NCI-H128 (cell line): ENCODE measurements around the gene CAMTA1.

Source experiments
- DNase-seq: peaks from one replicate; lab custom pipeline; 2025; ENCODE audit not compliant: unreplicated experiment; lab: John Stamatoyannopoulos, UW

The CAMTA1 gene

DNA sequence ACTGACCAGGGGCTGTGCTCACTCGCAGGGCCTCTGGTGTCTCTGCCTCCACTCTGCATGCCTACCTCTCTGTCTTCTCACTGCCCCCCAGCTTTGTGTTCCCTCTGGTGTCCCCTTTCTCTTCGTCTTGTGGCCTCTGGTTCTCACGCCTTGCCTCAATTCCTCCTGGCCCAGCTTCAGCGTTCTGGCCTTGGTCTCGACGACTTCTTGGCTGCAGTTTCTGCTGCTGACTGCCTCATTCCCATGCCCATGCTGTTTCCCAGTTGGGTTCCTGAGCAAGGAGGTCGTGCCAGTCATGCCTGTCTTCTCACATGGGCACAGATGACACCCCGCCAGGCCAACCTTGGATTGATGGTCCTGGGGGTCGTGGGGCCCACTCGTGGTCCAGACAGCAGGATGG is 562.8 kb downstream of the CAMTA1 start:
- DNase-seq, result no peak

DNA sequence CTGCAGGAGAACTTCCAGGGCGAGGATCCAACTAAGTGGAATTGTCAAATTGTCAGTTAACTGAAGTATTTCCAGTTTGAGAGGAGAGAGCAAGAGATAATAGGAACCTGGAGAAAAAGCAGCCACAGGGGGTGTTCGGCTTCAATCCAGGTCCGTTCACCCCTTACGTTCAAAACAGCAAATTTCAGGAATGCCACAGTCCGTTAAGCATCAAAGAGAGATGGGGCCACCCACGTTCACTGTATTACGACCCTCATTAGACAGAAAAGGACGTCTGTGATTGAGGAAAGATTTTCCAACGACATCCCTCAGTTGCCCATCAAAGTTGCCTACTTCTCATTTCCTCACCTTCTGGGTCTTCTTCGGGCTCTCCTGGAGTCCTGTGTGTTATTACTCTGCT is 563.3 kb downstream of the CAMTA1 start:
- no peak for DNase-seq

DNA sequence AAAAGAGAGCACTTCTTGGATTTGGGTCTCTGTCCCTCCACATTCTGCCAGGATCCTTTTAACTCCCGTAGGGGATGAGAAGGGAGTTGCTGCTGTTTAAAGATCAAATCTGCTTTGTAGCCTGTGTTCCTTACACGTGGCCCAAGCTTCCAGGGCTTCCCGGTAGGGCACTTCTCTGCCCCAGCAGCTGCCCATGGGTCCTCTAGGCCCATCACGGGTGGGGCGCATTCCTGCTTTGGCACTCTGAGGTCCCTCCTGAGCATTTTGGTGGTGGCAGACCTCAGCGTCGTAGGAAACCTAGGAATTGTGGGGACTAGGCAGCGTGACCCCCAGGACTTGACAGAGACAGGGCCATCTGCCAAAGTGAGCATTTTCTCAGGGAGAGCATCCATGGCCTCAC is 565.5 kb downstream of the CAMTA1 start:
- DNase-seq, result no peak

DNA sequence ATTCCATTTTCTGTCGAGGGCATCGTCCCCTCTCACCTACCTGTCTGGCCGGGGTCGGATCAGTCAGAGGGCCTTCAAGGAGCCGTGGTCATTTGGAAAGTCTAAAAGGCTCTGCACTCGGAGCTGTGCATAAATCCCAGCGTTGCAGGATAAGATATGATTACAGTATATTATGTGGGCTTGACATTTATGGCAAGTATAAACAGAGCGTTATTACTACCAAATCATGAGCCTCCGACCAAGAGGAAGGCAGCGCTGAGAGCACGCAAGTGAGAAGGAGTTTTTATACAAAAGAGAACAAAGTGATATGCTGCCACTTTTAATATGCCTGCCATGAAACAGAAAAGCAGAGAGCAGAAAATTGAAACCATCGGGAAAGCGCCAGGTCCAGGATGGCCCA is 566.4 kb downstream of the CAMTA1 start:
- no peak for DNase-seq

DNA sequence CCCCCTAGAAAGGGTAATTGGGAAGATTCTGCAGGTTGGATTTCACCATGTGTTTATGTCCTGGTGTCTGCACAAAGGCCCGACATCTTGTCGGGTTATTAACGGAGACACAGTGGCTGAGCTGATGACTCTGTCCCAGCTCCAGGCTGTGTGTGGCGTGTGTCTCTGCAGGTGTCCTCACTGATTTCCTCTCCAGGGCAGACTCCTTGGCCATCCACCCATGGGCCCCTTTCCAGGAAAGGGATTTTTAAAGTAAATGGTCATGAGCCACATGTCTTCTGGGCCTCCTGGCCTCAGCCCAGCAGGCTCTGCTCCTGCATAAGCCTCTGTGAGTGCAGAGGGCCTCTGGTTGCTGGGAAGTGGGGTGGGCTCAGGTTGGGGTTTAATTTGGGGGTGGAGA is 567.1 kb downstream of the CAMTA1 start:
- DNase-seq, result no peak

DNA sequence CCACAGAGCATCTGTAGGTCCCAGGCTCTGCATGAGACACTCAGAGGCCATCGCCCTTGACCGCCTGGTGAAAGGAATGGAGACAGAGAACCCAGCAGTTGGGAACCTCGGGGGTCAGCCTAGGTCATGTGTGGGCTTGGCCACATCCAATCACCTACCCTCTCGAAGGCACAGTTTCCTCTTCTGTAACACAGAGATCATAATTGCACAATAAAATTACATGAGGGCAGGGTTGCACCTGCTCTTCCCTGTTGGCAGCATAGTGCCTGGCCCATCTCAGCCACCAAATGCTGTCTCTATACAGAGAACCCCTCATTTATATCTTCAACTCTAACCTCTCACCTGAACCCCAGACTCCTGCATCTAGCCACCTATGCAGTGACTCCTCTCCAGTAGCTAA is 567.7 kb downstream of the CAMTA1 start:
- no peak for DNase-seq

DNA sequence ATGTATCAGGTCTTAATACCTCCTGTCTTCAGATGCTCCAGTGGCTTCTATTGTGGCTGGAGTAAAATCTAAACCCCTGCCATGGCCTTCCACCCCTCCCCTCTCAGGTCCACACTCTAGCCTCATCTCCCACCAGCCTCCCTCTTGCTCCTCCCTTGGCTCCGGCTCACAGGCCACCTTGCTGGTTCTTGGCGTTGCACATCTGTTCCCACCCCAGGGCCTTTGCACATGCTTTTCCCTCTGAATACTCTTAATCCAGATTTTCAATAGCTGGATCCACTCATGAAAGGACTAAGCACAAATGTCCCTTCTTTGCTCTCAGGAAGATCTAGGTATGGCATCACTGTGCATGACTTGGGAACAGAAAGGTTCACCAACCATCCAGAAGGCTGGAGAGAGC is 570.4 kb downstream of the CAMTA1 start:
- DNase-seq, result no peak

DNA sequence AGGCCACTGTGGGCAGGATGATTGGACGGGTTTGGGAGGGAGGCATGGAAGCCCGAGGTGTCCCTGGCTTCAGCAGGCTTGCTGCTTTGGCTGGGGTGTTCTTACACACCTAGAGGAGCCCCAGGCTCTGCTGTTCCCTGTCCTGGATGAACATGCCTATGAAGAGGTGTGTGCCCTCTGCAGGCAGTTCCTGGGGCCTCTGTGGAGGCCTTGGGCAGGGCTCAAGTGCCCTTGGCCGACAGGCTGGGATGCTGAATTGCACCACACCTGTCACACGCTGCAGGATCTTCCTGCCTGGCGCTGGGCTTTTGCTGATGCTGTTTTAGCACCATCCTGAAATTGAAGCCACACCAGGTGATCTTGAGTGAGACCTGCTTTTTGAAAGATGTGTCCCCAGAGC is 570.8 kb downstream of the CAMTA1 start:
- DNase-seq, result no peak

DNA sequence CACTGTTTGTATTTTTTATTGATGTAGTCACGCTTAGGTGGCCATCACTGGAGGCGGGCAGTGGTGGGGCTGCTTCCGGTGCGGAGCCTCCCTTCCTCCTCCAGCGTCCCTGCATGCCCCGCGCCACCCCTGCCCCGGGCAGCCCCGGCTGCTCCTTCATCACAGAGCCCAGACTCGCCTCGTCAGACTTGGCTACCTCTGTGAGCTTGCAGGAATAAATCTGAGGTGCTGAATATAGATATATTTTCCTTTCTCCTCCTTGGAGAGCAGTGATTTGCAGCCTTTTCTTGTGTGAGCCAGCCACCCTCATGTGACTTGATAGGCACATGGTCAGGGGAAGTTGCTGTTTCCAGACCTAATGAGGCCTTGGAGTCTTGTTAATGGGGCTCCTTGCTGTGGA is 573.2 kb downstream of the CAMTA1 start:
- DNase-seq, result no peak

DNA sequence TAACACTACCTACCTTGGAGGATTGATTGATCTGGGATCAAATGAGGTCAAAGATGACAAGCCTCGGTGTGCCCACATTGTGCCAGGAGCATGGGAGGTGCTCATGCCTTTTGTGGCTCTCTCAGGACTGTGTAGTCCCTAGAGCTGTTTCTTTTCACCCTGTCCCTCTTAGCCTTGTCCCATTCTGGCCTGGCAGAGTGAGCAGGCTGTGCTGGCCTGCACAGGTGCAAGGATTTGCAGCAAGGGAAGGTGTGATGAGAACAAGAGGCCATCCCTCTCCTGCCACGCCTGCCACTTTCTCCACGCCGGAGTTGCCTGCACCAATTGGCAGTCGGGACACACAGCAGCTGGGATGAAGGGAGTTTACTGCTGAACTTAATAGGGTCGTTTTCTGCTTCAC is 575.3 kb downstream of the CAMTA1 start:
- DNase-seq, result no peak

DNA sequence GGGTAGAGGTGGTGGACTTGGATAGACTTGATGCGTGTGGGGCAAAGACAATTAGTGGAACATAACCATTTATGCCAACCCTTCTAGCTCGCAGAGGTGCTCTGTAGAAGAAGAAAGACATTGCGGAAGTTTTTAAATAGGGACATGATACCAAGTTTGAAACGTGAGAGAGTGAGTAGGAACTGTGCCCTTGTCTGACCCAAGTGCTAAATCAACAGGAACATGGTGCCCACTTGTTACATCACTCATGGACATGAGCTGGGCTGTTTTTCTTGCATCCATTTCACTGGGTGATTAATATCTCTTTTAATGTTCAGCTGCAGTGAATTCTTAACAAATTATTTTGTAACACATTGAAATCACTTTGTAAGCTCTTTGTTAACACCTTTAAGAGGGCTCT is 577.7 kb downstream of the CAMTA1 start:
- no peak for DNase-seq

DNA sequence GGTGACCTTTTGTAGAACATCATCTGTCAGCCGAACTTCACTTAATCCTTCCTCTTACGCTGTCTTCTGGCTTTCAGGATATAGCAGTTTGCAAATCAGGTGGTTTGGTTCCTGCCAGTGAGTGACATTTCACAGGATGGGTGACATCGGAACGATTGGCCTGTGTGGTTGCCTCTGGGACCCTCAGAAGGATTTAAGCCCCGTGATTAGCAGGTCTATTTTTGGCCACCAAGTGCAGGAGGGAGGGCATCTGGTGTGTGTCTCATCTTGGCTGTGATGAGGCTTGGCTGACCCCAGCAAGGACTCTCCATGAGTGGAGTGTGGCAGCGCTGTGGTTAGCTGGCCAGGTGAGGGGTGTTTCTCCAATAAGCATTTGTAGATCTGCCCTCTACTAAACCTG is 578.2 kb downstream of the CAMTA1 start:
- DNase-seq, result no peak

DNA sequence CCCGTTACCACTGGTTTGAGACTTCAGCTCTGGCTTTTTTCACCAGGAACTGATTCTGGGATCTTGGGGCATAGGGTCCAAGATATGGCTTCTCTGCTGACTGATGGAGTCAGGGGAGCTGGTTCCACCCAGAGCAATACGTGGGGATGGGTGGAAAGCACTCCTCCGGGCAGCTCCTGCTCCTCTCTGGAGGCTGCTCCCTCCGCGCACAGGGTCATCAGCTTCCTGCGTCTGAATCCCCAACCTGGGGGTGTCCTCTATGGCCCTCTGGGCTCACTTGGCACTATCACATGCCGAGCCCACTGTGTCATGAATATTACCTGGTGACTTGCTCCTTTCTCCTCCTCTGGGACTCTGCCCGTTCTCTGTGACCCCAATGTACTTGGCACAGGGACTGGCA is 580.5 kb downstream of the CAMTA1 start:
- DNase-seq, result no peak

DNA sequence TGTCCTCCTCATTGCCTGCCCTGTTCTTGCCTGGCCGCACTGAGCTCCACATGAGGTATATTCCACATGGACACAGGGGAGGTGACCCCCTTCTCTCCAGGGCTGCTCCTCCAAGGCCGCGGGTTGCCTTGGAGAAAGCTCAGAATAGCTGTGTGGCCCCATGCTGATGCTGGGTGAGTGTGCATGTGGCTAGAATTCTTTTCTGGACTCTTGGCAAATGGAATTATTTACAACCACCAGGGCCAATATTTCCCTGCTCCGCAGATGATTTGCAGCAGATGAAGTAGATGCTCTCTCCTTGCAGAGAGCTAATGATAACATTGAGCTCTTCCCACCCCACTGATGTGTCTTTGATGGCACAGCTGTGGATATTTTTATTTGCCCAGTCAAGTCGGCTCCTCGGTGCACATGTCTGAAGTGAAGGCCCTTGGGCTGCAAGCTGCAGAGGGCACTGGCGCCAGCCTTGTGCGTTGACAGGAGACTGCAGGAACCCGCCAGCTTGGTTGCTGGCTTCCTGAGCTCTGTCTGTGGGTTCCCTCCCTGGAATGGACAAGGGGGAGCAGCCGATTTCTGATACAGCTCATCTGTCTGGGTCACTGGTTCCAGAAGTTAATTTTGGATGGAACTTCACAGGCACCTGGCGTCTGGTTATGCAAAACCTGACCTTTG is 581.2 kb downstream of the CAMTA1 start:
- no peak for DNase-seq

DNA sequence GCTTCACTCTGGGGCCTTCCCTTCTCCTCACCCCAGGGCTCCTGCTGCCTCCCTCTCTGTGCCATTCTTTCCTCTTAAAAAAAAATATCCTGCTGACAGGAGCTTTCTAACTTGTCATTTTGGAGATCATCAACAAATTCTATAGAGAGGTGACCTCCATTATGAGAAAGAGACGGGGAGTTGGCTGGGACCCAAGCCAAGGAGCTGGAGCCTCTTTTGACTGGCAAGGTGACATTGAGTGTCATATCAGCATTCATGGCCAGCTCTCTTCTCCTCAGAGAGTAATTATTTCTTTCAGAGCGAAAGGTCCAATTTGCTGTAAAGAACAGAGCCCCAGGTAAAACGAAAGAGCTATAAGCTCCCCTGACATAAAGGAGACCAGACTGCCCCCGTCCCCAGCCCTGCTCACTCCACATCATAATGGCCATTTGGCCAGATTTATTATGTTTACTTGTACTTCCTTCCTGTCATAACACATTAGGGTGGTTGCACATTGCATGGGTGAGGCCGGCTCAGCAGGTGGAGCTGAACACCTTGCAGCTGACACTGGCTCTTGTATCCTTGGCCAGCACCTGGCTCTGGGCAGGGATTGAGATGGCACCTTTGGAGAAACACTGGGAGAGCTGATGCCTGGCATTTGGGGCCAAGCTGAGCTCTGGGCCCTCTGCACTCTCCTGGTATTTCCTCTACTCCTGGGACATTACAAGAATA is 581.9 kb downstream of the CAMTA1 start:
- peak; percentile 30 for DNase-seq

DNA sequence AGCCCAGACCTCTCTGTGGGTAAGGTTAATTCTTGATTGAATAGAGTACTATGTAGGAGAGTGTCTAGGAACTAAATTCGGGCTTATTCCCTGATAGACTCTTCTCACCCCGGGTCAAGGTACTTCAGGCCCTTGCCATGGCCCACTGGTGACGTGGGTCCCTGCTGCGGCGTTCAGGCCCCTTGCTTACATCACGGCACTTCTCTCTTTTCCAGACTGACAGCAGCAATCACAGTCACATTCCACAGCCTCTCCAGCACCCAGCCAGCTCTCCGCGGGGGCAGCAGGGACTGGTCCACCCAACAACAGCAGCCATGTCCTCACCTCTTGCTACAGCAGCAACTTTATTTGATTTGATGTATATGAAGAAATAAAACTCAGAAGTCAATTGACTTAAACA is 584.6 kb downstream of the CAMTA1 start:
- no peak for DNase-seq

DNA sequence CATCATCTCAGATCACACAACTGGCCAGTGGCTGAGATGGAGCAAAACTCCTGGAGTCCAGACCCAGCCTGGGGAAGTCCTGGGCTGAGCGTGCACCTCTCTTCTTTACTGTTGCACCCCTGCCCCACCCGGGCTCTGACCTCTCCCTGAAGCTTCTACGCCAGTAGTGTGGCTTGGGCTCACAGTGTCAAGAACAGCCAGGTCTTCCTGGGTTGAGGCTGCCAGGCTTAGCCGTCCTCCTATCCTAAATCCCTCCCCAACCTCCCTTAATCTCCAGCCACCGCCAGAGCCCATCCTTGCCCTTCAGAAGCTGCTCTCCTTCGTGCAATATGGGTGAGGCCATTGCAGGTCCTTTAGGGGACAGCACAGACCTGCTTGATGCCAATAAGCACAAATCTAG is 586.7 kb downstream of the CAMTA1 start:
- no peak for DNase-seq

DNA sequence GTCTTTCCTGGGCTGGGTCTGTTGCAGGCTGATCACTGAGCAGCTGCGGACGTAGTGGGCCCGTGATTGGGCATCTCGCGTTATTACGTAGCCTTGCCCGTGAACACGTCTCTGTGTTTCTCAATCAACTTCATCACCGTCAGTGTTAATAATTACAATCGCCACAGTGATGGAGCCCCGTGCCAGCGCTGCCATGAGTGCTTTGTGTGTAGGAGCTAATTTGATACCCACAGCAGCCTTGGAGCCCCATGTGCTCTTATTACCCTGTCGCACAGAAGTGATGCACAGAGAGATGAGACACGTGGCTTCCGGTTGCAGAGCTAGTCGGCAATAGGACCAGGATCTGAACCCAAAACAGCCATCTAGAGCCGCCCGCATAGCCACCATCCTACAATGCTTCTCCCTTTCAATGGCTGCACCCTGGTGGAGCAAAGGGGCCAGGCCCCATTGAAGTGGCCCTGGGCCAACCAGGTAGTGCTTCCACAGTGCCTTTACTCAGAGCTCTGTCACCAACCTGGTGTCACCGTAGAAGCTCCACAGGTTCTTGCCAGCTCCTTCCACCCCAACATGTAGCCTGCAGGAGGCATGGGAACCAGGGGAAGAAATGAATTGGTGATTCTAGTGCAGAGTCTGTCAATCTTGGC is 587.3 kb downstream of the CAMTA1 start:
- no peak for DNase-seq

DNA sequence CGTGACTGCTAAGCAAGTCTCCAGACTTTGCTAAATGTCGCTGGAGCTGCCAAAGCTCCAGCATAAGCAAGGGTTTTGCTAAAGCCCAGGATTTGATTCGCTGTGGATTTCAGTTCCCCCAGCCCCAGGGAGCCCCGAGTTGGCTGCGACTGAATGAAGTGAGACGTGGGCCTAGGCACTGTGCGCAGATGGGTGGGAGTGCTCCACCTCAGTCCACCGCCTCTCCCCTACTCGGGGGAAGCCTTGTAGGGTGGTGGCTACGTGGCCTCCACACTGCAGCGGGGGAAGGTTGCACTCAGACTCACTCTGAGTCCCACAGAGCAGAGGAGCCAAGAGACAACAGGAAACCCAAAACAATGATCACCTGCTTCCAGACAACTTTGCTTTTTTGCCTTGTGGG is 588.0 kb downstream of the CAMTA1 start:
- DNase-seq, result no peak

DNA sequence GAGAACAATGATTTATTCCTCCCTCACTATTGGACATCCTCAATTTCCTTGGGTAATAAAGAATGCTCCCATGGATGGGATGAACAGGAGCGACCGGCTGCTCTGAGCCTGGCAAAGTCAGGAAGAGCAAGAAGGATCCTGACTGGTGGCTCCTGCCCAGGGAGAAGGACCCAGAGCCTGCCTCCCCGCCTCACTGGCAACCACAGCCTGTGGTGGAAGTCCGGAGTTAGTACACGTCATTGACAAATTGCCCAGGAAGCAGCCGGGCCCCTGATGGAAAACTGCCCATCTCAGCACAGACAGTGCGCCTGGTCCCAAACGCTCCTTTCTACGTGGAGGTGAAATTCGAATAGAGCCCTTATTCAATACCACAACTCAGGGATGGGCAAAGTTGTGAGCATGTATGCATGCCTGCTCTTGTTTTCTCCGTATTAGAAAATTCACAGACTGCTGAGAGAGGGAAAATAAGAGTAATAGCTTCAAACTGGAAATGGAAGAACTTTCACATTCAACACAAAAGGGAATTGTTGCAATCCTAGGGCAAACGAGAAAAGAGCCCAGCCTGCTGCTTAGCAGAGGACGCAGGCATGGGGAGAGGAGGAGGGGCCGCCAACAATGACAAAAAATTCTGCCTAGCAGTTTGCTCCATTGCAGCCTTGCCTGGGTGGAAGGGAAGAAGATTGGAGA is 588.8 kb downstream of the CAMTA1 start:
- no peak for DNase-seq

DNA sequence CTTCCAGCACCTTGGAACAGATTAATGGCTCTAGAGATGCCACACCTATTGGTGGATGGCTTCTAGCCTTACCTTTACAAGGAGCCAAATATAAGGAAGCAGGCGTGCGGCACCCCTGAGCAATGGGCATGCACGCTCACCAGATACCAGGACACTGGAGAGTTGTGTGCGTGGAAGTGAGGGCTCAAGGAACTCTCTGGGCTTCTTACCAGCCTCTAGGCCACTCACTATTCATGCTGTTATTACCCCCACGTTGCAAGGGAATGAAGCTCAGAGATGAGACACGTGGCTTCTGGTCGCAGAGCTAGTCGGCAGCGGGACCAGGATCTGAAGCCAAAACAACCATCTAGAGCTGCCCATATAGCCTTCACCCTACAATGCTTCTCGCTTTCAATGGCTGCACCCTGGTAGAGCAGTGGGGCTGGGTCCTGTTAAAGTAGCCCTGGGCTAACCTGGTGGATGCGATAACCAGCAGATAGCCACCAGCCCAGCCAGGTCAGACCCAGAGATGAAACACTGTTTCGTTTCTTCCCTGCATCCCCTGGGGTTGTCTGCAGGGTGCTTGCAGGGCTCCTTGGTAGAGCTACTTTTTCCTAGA is 589.4 kb downstream of the CAMTA1 start:
- no peak for DNase-seq

DNA sequence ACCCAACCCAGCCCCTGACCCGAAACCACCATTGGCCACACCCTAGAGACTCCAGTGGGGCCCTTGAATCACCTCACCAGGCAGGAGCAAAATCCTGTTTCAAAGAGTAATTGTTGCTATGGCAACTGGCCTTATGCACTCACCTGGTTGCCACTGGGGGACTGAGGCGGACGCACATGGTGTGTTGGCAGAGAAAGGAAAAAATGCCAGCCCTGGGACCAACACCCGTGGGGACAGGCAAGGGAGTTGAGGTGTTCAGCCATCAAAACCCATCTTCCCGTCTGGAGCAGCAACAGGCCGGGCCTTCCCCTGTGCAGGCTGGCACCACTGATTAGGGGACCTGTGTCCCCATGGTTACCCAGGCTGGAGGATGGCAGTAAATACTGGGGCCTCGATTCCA is 590.1 kb downstream of the CAMTA1 start:
- no peak for DNase-seq
